Hematopoietic multipotent progenitor cell (in vitro differentiated cells): ENCODE measurements around the gene RIBC2. TPM values are rescaled to one million over a fixed set of nuclear protein-coding genes. Genes with fewer than 3 reads are reported as not detected.
"Not testable (repeated sequence)": the region's sequence is repeated elsewhere in the genome, so short reads cannot be mapped to it uniquely, and the experiment has no call there.

Source experiments
- DNase-seq, 3 donors: peaks; one replicate each; pipeline ENCODE4 v3.0.0-alpha.2; 2011 to 2015; ENCODE audit warnings: low read depth in 2 of 3, low spot score in 2 of 3
- total RNA-seq: library from RNA; depleted of rRNA; stranded (reverse); fragments of >200 nt; gene quantifications from one replicate; pipeline ENCODE4 v1.2.3, GENCODE V29; 2012

RIBC2 gene
- total RNA-seq, 1 donor = 0.54 TPM

GRCh38 chr22:45423524-45423923 lies 10.0 kb downstream of the RIBC2 start:
- DNase-seq = no peak

DNA sequence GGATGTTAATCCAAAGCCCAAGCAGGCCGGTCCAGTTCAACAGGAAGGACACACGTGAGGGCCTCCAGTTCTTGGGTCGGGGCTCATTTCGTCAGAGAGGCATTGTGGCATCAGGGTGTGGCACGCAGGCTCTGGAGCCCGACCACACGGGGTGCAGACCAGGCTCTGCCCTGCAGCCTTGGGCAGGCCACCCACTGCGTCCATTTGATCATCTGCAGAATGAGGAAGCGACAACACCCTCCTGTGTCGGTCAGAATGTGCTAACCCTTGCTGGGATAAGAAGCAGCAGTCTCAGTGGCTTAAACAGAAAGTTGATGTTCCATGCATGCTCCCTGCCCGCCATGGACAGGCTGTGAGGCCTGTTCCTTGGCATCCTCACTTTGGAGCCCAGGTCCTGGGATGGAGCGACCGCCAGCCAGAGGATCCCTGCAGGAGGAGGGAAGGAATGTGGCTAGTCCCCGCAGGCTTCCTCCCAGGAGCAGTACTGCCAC lies 10.8 kb downstream of the RIBC2 start:
- DNase-seq = no peak

DNA sequence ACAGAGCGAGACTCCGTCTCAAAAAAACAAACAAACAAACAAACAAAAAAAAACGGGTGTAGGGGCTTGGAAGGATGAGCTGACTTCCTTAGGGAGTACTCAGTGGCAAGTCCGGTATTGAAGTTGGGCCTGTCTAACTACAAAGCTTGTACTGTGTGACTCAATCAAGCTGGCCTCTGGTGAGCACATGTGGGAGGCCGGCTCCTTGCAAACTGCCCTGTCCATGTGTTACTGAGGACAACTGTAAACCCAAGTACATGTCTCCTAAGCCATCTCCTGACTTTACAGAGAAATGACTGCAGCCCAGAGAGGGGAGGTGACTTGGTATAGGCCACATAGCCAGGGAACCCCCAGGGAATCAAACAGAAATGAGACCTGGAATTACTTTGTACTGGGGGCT lies 11.6 kb downstream of the RIBC2 start:
- no peak for DNase-seq

- no peak for DNase-seq
Measured at GRCh38 chr22:45425531-45426265, 12.2 kb downstream of the RIBC2 start.

GRCh38 chr22:45426387-45426786 lies 12.9 kb downstream of the RIBC2 start:
- no peak for DNase-seq

DNA sequence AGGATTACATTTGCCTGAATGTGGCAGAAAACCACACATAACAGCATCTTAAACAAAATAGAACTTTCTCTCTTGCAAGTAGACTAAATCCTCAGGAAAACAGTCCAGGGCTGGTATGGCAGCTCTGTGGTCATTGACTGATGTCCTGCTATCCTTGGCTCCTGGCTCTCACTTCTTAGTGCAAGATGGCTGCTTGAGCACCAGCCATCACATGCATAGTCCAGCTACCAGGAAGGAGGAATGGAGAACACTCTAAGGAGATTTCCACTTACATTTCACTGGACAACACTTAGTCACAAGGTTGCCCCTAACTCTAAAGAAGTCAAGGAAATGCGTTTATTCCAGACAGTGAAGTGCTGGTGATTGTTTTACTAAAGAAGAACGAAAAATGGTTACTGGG lies 13.6 kb downstream of the RIBC2 start:
- DNase-seq = no peak

GRCh38 chr22:45428391-45429385 lies 15.2 kb downstream of the RIBC2 start:
- no peak for DNase-seq

GRCh38 chr22:45429424-45429823 lies 15.9 kb downstream of the RIBC2 start:
- DNase-seq = no peak

DNA sequence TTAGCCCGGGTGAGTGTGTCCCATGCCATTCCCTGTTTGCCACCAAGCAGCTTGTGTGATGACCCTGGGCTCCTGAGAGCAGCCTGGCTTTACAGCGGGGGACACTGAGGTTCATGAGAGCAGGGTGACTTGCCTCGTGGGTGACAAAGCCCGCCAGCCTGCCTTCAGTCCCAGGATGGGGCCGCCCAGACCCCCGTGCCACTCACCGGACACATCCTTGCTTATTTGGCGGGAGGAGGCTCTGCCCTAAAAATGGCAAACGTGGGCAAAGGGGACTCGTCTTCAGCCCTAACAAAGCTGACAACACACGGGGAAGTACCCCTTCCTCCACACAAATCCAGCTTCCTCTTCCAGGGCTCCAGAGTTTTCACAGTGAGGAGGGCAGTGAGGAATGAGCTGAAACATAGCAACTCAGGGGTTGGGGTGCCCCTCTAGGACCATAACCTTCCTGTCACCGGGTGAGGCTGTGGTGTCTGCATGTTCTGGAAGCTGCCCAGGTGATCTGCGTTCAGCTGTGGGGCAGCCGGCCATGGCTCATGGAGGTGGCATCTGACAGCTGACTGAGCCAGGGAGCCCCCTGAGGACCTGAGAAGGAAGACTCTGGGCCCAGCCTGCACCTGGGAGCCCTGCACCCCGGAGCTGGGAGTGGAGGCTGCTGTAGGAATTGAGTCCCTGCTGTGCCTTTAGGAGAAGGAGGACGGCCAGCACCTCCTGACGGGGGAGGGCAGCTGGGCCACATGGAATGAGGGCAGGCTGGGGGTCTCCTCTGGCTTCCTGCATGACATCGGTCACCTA lies 16.7 kb downstream of the RIBC2 start:
- DNase-seq = no peak

- no peak for DNase-seq
Measured at GRCh38 chr22:45430871-45431270, 17.4 kb downstream of the RIBC2 start.

DNA sequence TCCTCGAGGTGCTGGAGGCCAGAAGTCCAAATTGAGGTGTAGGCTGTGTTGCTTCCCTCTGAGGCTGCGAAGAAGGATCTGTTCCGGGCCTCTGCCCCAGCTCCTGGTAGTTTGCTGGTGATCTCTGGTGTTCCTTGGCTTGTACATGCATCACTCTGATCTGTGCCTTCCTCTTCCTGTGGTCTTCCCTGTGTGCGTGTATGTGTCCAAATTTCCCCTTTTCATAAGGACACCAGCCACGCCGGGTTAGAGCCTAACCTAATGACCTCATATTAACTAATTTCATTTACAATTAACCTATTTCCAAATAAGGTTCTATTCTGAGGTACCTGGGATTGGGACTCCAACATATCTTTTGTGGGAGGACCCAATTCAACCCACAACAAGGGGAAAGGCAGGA lies 21.5 kb downstream of the RIBC2 start:
- no peak for DNase-seq

DNA sequence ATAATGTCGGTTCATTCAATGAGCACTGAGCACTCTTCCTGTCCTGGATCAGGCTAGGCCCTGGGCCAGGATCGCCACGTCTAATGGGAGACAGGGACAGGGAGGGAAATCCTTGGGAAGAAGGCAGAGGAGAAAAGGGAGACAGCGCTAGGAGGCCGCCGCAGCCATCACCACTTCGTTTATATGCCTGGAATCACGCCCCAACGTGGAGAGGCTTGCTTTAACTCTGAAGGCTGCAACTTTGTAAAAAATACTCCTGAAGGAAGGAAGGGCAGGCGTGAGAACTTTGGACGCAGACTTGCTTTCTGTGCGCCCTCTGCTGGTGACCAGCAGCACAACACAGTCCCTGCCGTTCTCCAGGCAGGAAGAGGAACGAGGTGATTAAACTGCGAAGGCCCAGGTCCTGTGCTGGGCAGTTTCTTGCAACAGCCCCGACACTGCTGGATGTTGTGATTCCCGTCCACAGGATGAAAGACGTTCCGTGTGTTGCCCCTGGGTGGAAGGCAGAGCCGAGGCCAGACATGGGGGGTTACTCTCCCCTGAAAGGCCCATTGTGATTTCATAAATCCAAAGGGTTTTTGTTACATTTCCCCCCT lies 22.1 kb downstream of the RIBC2 start:
- peak; percentile 66 to 86 (median 82) for DNase-seq

DNA sequence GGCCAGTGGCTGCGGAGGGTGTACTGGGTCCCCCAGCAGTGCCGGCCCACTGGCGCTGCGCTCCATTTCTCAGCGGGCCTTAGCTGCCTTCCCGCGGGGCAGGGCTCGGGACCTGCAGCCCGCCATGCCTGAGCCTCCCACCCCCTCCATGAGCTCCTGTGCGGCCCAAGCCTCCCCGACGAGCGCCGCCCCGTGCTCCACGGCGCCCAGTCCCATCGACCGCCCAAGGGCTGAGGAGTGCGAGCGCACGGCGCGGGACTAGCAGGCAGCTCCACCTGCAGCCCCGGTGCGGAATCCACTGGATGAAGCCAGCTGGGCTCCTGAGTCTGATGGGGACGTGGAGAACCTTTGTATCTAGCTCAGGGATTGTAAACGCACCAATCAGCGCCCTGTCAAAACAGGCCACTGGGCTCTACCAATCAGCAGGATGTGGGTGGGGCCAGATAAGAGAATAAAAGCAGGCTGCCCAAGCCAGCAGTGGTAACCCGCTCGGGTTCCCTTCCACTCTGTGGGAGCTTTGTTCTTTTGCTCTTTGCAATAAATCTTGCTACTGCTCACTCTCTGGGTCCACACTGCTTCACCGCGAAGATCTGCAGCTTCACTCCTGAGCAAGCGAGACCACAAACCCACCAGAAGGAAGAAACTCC lies 23.5 kb downstream of the RIBC2 start:
- peak in 2 of 3 donors; percentile 14 to 16 for DNase-seq

- no peak for DNase-seq
Measured at GRCh38 chr22:45438336-45438735, 24.8 kb downstream of the RIBC2 start.

- DNase-seq = not testable (repeated sequence)
Measured at GRCh38 chr22:45440688-45441087, 27.2 kb downstream of the RIBC2 start.

- DNase-seq = peak in 2 of 3 donors; percentile 44 to 59
Measured at GRCh38 chr22:45441138-45441537, 27.6 kb downstream of the RIBC2 start.

DNA sequence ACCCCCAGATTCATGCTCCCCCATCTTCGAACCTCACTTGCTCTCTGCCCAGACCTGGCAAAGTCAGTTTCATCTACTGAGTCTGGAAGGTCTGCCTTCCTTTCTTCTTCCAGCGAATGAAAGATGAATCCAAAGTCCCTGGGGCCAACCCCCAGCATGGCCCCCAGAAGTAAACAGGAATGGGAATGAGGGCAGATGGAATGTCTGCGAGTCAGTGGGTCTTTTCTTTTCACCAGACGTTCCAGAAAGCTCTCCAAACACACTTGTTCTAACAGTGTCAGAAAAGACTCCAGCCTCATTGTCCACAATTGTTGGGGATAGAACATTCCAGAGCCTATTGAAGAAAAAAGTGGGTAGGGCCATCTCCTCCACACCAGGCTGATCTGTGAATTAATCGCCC lies 28.6 kb downstream of the RIBC2 start:
- DNase-seq = no peak

- no peak for DNase-seq
Measured at GRCh38 chr22:45444168-45444567, 30.7 kb downstream of the RIBC2 start.

GRCh38 chr22:45445031-45445710 lies 31.7 kb downstream of the RIBC2 start:
- no peak for DNase-seq
